ENCODE data around the gene AP4S1.
A peak's percentile ranks its signal among the peaks of the same experiment; 100 is the strongest.
"Not testable (repeated sequence)": the region's sequence is repeated elsewhere in the genome, so short reads cannot be mapped to it uniquely, and the experiment has no call there.

Gene AP4S1

GRCh38 chr14:31025367-31026076 lies at the start of gene AP4S1:
TSS of gene AP4S1 (plus strand) at chr14:31025649. CDS start at chr14:31066197, 40,548 bp downstream.
- DNase-seq (ENCODE audit: low spot score) (no peak), FAIRE-seq (no peak)

DNA sequence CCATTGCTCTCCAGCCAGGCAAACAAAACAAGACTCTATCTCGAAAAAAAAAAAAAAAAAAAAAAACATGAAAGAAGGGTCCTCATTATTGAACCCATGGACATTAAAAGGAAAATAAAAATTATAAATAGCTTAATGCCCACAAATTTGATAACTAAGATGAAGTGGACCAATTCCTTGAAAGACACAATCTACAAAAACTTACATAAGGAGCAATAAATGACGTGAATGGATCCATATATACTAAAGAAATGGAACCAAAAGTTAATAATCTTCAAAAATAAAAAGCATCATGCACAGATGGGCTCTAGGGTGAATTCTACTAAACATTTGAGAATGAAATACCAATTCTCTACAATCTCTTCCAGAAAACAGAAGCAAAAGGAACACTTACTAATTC lies 47.7 kb upstream of the AP4S1 start:
- DNase-seq (ENCODE audit: low spot score) (no peak), FAIRE-seq (no peak)

DNA sequence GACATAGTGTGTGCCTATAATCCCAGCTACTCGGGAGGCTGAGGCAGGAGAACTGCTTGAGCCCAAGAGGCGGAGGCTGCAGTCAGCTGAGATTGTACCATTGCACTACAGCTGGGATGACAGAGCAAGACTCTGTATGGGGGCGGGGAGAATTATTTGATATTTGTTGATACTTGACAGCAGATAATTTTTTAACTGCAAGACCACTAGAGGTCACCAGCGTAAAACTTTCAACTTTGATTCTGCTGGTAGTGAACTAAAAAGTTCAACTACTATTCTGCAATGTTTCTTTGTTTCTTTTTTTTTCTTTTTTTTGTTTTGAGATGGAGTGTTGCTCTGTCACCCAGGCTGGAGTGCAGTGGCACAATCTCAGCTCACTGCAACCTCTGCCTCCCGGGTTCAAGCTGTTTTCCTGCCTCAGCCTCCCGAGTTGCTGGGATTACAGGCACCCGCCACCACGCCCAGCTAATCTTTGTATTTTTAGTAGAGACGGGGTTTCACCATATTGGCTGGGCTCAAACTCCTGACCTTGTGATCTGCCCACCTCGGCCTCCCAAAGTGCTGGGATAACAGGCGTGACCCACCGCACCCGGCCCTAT lies 45.2 kb upstream of the AP4S1 start:
- peak; percentile 20 for FAIRE-seq
- DNase-seq (ENCODE audit: low spot score), result peak; percentile 21

- FAIRE-seq, result no peak
- DNase-seq (ENCODE audit: low spot score), result no peak
Measured at GRCh38 chr14:30980980-30981379, 44.5 kb upstream of the AP4S1 start.

- FAIRE-seq, result no peak
- no peak for DNase-seq (ENCODE audit: low spot score)
Measured at GRCh38 chr14:30982533-30982932, 42.9 kb upstream of the AP4S1 start.

- no peak for FAIRE-seq
- no peak for DNase-seq (ENCODE audit: low spot score)
Measured at GRCh38 chr14:30983858-30984257, 41.6 kb upstream of the AP4S1 start.

DNA sequence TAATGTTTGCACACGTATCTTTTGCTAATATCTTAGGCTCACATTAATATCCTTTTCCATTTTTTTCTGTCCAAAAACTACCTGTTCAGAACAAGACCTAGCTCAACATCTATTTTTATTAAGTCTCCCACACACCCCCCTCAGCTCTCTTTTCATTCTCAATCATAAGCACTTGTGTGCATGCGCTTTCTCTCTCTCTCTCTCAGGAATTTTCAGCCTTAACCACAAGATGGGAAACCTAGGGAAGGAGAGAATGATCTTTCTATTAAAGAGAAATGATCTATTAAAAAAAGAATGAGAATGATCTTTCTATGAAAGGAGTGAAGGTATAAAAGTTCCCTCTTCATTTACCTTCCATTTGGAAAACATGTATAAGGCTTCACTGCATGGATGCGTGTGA lies 39.7 kb upstream of the AP4S1 start:
- no peak for DNase-seq (ENCODE audit: low spot score)
- no peak for FAIRE-seq

- no peak for FAIRE-seq
- no peak for DNase-seq (ENCODE audit: low spot score)
Measured at GRCh38 chr14:30988509-30988908, 36.9 kb upstream of the AP4S1 start.

- no peak for DNase-seq (ENCODE audit: low spot score)
- no peak for FAIRE-seq
Measured at GRCh38 chr14:30990770-30991169, 34.7 kb upstream of the AP4S1 start.

DNA sequence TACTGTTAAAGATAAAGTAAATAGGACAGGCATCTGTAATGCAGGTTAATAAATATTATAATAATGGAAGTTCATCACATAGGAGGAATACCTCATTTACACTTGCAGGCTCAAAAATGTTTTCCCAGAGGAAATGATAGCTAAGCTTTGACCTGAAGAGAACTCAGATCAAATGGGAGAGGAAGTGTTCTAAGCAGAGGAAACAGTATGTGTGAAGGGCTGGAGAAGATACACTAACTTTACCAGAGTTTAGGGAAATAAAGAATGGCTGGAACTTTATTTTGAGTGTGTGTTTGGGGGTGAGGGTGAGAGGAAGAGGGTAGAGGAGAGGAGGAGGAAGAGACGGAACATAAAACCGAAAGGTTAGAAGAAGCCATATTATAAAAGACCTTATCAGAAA lies 34.0 kb upstream of the AP4S1 start:
- FAIRE-seq, result no peak

DNA sequence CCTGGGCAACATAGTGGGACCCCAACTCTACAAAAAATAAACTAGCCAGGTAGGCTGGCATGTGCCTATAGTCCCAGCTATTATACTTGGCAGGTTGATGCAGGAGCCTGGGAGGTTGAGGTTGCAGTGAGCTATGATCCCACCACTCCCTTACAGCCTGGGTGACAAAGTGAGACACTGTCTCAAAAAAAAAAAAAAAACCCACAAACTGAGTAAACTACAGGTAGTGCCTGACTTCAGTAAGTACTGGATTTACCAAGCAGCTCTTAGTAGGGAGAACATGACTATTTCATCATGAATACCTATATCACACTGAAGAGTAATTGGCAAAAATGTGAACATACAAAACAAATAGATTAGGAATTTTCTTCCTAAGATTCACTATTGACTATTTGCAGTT lies 32.4 kb upstream of the AP4S1 start:
- no peak for FAIRE-seq
- no peak for DNase-seq (ENCODE audit: low spot score)

More for the DNA sequence above, 34.0 kb upstream of the AP4S1 start:
- DNase-seq (ENCODE audit: low spot score), result no peak

DNA sequence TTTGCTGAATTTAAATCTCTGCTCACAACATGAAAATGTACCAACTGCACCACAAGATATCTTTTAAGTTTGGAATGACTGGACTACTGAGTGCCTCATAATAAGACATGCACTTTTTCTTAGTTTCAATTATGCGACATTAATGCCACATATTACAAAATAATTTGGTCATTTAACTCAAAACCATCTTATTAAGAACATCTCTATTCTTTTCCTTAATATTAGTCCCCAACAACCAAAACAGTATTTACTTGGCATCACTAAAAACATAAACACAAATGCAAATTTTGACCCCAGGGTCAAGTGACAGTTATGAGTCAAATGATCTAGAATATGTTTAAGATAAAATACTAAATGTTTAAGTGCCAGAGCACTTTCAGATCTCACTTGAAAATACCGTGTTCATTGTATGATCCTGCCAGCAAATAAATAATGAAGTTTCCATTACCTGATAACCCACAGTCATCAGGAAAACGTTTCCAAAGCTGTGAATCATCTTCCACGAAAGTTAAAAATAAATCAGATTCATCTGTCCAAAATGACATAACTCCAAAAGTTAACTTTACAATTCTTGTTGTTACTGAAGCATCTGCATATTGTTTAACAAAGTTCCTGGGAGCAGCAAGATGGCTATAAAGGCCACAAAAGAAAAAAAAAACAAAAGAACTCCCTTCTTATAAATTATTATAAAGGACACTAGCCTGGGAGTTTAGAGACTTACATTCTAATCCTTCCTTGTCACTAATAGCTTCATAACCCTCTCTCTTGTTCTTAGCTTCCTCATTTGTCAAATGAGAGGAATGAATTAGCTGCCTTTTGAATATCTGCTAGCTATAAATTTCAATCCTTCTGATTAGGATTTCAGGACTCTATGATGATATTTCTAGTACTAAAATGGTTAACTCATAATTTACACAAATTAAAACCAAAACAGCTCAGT lies 30.5 kb upstream of the AP4S1 start:
- peak; percentile 75 for FAIRE-seq
- DNase-seq (ENCODE audit: low spot score), result peak; percentile 13

GRCh38 chr14:30995689-30996088 lies 29.8 kb upstream of the AP4S1 start:
- DNase-seq (ENCODE audit: low spot score) (no peak), FAIRE-seq (no peak)

DNA sequence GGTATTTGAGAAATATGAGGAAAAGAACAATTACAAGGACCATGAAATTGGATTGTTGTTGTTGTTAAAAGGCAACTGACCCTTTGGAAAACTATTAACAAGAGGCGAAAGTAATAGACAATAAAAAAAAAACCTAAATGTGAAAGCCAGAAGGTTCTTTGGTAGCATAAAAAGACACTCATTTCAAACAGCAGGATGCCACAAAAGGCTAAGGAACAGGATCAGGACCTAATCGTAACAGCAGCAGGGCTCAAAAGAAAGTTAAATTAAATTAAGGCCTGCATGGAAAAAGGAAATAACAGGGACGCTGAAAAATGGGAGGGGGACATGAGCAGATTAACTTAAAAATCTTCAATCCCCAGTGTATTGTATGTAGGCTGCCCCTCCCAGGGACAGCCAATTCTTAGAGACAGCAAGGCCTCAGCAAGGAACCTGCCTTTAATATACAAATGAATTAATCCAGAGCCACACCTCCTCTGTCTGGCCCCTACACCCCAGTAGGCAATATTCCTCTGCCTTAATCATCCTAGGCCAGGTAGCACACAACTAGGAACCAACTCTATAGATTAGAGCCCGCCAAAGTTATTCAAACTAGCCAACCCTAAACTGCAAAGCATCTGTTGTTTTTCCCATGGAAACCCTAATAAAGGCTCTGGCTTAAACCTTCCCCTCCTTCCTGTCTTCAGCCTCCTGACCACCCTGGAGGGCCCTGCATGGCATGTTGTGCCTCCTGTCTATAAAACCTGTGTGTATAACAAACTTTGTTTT lies 28.4 kb upstream of the AP4S1 start:
- no peak for DNase-seq (ENCODE audit: low spot score)
- FAIRE-seq, result no peak

DNA sequence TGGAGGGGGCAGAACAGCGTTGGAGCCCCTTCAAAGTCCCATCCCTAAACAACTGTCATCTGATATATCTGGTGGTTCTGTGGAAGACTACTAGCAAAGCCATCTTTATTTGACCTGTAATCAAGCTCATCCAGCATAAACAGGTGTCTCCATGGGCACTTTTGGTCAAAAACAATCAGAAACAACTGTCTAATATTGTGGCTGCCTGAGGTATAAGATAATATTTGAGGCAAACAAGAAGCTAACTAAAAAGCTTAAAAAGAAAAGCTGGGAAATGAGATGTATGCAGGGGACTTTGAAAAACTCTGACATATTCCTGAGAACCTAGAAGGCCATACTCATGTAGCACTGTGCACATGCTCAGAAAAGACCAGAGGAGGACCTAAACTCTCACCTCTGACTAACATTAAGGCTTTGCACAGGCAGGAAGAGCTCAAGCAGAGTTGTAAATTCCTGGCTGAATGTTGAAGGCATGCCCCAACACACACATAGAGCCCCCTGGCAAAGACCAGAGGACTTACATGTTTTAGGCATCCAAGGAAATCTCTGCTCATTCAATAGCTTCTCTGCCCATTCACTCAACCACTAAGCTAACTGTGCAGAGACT lies 27.2 kb upstream of the AP4S1 start:
- no peak for FAIRE-seq
- no peak for DNase-seq (ENCODE audit: low spot score)

GRCh38 chr14:30999038-30999773 lies 26.2 kb upstream of the AP4S1 start:
- FAIRE-seq (no peak), DNase-seq (ENCODE audit: low spot score) (no peak)

DNA sequence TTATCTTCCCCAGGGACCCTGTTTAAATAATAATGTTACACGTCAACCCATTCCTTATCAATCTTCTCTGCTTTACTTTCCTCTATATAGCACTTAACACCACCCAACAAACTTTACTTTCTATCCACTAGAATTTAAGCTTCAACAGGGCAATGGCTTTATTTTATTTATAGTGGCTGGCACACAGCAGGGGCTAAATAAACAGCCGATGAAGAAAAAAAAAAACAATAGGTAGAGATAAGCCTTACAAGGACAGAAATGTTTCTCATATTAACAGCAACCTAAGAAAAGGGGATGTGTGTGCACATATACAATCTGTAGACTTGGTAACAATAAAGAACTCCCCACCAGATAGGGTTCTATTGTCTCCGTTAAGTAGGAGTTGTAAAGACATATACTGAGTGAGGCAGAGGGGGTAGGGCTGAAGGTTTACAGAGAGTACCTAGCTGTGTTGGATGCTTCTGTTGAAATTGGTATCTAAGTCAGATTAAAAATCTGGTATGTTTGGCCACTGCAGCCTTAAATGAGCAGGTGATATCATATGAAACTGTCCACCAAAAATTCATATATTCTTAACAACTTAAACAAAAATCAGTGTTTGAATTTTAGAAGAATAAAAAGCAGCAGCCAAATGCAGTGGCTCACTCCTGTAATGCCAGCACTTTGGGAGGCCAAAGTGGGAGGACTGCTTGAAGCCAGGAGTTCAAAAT lies 24.7 kb upstream of the AP4S1 start:
- no peak for DNase-seq (ENCODE audit: low spot score)
- FAIRE-seq, result no peak

GRCh38 chr14:31001339-31001658 lies 24.1 kb upstream of the AP4S1 start:
- FAIRE-seq (no peak), DNase-seq (ENCODE audit: low spot score) (no peak)

- FAIRE-seq (no peak), DNase-seq (ENCODE audit: low spot score) (no peak)
Measured at GRCh38 chr14:31003284-31003683, 22.2 kb upstream of the AP4S1 start.

GRCh38 chr14:31004007-31004406 lies 21.4 kb upstream of the AP4S1 start:
- not testable (repeated sequence) for DNase-seq (ENCODE audit: low spot score); FAIRE-seq

Measured in RCC 7860 (cell line).